Stimulated activated CD8-positive, alpha-beta memory T cell treated with anti-CD3 and anti-CD28 coated beads, Interleukin-12 subunit alpha, Interleukin-12 subunit beta, amount 100 ng/mL, for 4 hours (primary cell): ENCODE measurements around the gene CCR6.
"Not testable (repeated sequence)": the region's sequence is repeated elsewhere in the genome, so short reads cannot be mapped to it uniquely, and the experiment has no call there.

Source experiments
- DNase-seq: peaks from one replicate; pipeline ENCODE4 v3.0.0-alpha.2; 2020; ENCODE audit warnings: low read depth

The CCR6 gene

DNA sequence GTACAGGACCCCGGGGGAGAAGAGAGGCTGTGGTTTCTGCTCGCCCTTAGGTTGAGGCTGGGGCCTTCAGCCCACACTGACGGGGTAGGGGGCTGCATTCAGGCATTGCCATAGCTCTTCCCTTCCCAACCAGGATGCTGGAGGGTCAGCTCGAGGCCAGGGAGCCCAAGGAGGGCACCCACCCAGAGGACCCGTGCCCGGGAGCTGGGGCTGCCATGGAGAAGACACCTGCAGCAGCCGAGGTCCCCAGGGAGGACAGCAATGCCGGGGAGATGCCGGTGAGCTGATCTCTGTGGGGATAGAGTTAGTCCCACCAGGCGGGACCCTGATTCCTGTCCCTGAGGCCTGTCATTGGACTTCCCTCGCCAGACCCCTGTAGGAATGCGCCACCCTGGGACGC, 49.1 kb downstream of the CCR6 start:
- not testable (repeated sequence) for DNase-seq

- DNase-seq = not testable (repeated sequence)
Observed at GRCh38 chr6:167177271-167177670, 54.4 kb downstream of the CCR6 start.

DNA sequence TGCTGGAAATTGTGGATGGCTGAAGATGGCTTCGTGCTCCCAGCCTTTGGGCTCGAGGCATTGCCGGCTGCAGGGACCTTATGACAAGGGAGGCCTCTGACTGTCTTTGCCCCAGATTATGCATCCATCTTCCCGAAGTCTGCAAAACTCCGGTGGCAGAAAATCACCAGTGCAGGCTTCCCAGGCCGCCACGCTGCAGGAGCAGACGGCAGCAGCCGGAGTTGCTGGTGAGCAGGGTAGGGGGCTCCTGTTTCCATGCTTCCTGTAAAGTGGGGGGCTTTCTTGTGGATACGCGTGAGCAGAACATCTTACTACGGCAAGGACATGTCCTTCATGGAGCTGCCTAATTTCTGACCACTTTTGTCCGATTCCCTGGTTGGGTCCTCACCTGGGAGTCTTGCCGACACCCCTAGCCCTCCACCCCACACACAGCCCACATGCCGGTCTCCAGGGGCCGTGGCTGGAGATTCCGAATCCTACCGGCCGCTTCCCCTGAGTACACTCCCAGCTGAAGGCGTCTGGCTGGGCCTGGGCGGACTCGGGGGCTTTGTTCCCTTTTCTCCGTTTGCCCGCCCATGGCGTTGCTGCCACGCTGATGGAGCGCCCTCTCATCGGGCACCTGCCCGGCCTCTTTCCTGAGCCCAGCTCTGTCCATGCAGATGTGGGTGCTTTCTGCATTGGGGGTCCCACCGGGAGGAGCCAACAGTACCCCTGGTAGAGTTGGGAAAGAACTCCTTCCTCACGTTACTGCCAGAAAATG, 56.2 kb downstream of the CCR6 start:
- DNase-seq = not testable (repeated sequence)

DNA sequence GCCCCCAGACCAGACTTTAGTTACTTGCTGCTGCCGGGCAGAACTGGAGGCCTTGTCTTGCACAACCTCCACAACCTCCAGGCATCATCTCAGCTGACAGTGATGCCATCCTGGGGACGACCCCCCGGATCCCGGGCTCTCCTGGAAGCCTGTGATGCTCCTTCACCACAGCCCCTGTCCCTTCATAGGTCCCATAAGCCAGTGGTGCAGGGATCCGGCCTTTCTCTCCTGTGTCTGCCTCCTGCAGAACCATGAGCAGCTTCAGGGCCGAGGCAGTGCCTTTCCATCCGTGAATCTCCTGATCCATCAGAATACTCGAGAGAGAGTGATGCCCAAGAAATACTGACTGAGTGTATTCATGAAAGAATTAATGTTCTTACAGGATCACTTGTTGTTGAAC, 57.2 kb downstream of the CCR6 start:
- DNase-seq = not testable (repeated sequence)

DNA sequence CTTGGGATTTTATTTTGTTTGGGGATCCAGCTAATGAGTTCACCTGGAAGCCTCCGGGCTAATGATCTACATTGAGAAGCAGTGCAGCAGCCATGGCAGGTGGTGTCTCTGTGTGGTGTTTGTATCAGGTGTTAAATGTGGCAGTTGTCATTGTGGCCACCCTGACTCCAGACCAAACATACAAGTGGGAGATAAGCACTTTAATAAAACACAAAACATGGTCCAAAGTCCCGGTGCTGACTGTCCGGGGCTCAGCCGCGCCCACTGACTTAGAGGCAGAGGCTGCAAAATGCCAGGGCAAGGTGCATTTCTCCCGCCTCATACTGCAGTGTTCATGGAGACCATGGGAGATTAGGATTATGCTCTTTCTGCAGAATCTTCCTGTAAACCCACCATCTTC, 58.5 kb downstream of the CCR6 start:
- DNase-seq = not testable (repeated sequence)

GRCh38 chr6:167182913-167183314, 60.0 kb downstream of the CCR6 start:
- DNase-seq = not testable (repeated sequence)

DNA sequence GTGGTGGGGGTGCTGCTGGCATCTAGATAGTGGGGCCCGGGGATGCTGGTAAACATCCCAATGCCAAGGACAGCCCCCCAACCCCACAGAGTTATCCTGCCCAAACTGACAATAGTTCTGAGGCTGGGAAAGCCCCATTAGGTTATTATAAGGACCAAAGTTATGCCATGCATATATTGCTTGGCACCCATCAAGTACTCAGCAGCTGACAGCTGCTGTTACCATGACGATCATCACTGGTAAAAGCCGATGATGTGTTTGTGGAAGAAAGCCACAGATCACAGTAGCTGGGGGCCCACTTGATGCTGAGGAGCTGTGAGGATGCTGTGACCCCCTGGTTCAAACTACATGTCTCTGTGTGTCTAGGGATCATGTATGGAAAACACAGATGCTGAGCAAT, 62.2 kb downstream of the CCR6 start:
- not testable (repeated sequence) for DNase-seq

GRCh38 chr6:167187275-167187674, 64.4 kb downstream of the CCR6 start:
- DNase-seq = not testable (repeated sequence)
